Osteoblast (primary cell): ENCODE data around the gene MACROD2. TPM values are rescaled to one million over a fixed set of nuclear protein-coding genes. Genes with fewer than 3 reads are reported as not detected.

Source experiments
- DNase-seq: peaks from one replicate; pipeline ENCODE4 v3.0.0; 2011; ENCODE audit warnings: low spot score, mixed read lengths; ENCODE audit not compliant: insufficient read length; ENCODE audit errors: missing footprints
- H2AFZ ChIP-seq: 2 replicates; pipeline ENCODE4 v1.6.0; 2011; ENCODE audit warnings: mild to moderate bottlenecking, low read length
- H3K27ac ChIP-seq: 2 replicates; pipeline ENCODE4 v1.5.1; 2011; ENCODE audit warnings: mild to moderate bottlenecking, low read depth, low read length, moderate library complexity
- H3K27me3 ChIP-seq: 2 replicates; pipeline ENCODE4 v1.6.0; 2012; ENCODE audit warnings: mild to moderate bottlenecking, control low read depth, inconsistent platforms, low read length, moderate library complexity; ENCODE audit not compliant: insufficient read depth
- H3K36me3 ChIP-seq: 2 replicates; pipeline ENCODE4 v1.5.1; 2011; ENCODE audit warnings: mild to moderate bottlenecking, low read length, control low read depth, moderate library complexity; ENCODE audit not compliant: insufficient read depth
- H3K4me1 ChIP-seq: 2 replicates; pipeline ENCODE4 v1.5.1; 2011; ENCODE audit warnings: mild to moderate bottlenecking, low read length, control low read depth, moderate library complexity; ENCODE audit not compliant: insufficient read depth
- H3K4me2 ChIP-seq: 2 replicates; pipeline ENCODE4 v1.6.0; 2011; ENCODE audit warnings: mild to moderate bottlenecking, low read length; ENCODE audit not compliant: insufficient read depth
- H3K4me3 ChIP-seq: fragments of 200-600 bp; sonication (generic); 3 replicates; pipeline ENCODE4 v1.5.1; 2012; ENCODE audit warnings: mild to moderate bottlenecking, low read length, inconsistent platforms; ENCODE audit not compliant: insufficient read depth
- H3K79me2 ChIP-seq: 2 replicates; pipeline ENCODE4 v1.6.0; 2012; ENCODE audit warnings: mild to moderate bottlenecking, low read length, control low read depth, inconsistent platforms; ENCODE audit not compliant: insufficient read depth
- H3K9me3 ChIP-seq: 2 replicates; pipeline ENCODE4 v1.5.1; 2011; ENCODE audit warnings: low read depth, low read length, control low read depth
- H4K20me1 ChIP-seq: 2 replicates; pipeline ENCODE4 v1.6.0; 2012; ENCODE audit warnings: mild to moderate bottlenecking, low read length, control low read depth; ENCODE audit not compliant: insufficient read depth
- CTCF ChIP-seq: IDR thresholded peaks from 2 replicates; pipeline ENCODE4 v1.5.1; 2011; ENCODE audit warnings: mild to moderate bottlenecking, low read depth, low read length, moderate library complexity; ENCODE audit errors: extremely low read depth
- total RNA-seq: library from RNA; depleted of rRNA; stranded (reverse); fragments of >200 nt; gene quantifications from 2 replicates; pipeline ENCODE4 v1.2.3, GENCODE V29; 2012

Gene MACROD2
- total RNA-seq, 1 donor: 4.0 TPM

GRCh38 chr20:14861028-14861699, 865.8 kb downstream of the MACROD2 start:
- no peaks in the 10 kb centered on the region for H3K9me3 ChIP-seq
- TF ChIP-seq CTCF: no peak
- H2AFZ ChIP-seq: no peak overlapping the region
- no peaks in the 10 kb centered on the region for H4K20me1 ChIP-seq
- H3K79me2 ChIP-seq: no peaks in the 10 kb centered on the region
- no peak overlapping the region for H3K27ac ChIP-seq
- no peak overlapping the region for H3K4me2 ChIP-seq
- H3K27me3 ChIP-seq: no peaks in the 10 kb centered on the region
- DNase-seq: no peak
- no peaks in the 10 kb centered on the region for H3K36me3 ChIP-seq
- H3K4me3 ChIP-seq: no peak overlapping the region
- no peaks in the 10 kb centered on the region for H3K4me1 ChIP-seq

GRCh38 chr20:14865169-14865568, 869.9 kb downstream of the MACROD2 start:
- no peak for TF ChIP-seq CTCF
- no peak overlapping the region for H3K27ac ChIP-seq
- no peak overlapping the region for H3K4me2 ChIP-seq
- no peaks in the 10 kb centered on the region for H3K79me2 ChIP-seq
- no peaks in the 10 kb centered on the region for H4K20me1 ChIP-seq
- H3K9me3 ChIP-seq: no peaks in the 10 kb centered on the region
- H3K4me1 ChIP-seq: no peaks in the 10 kb centered on the region
- H3K36me3 ChIP-seq: no peaks in the 10 kb centered on the region
- no peak overlapping the region for H2AFZ ChIP-seq
- no peaks in the 10 kb centered on the region for H3K27me3 ChIP-seq
- no peak overlapping the region for H3K4me3 ChIP-seq
- no peak for DNase-seq

- Histone ChIP-seq H3K36me3 (no peaks in the 10 kb centered on the region), H3K9me3 (no peaks in the 10 kb centered on the region), H3K27me3 (no peaks in the 10 kb centered on the region), H3K79me2 (no peaks in the 10 kb centered on the region), H3K4me3 (no peak overlapping the region), H3K27ac (no peak overlapping the region), H2AFZ (no peak overlapping the region), H3K4me2 (no peak overlapping the region), H4K20me1 (no peaks in the 10 kb centered on the region), H3K4me1 (no peaks in the 10 kb centered on the region)
- no peak for DNase-seq
- TF ChIP-seq CTCF: no peak
Observed at GRCh38 chr20:14865731-14866130, 870.4 kb downstream of the MACROD2 start.

GRCh38 chr20:14866841-14867514, 871.7 kb downstream of the MACROD2 start:
- Histone ChIP-seq H2AFZ (no peak overlapping the region), H3K27ac (no peak overlapping the region), H3K9me3 (no peaks in the 10 kb centered on the region), H3K4me1 (no peaks in the 10 kb centered on the region), H3K4me3 (no peak overlapping the region), H3K27me3 (no peaks in the 10 kb centered on the region), H4K20me1 (no peaks in the 10 kb centered on the region), H3K36me3 (no peaks in the 10 kb centered on the region), H3K4me2 (no peak overlapping the region), H3K79me2 (no peaks in the 10 kb centered on the region)
- TF ChIP-seq CTCF: no peak
- DNase-seq: no peak
